Keratinocyte (primary cell): ENCODE data around the gene AATF. TPM values are rescaled to one million over a fixed set of nuclear protein-coding genes. Genes with fewer than 3 reads are reported as not detected.

Source experiments
- DNase-seq: peaks from one replicate; pipeline ENCODE4 v3.0.0-alpha.2; 2011; ENCODE audit warnings: low read depth, missing footprints, low spot score
- FAIRE-seq: peaks from 2 replicates; lab custom pipeline; 2011; peaks lifted over from hg19 to GRCh38; lab: Jason Lieb, UNC
- H2AFZ ChIP-seq: 2 replicates; pipeline ENCODE4 v1.6.0; 2012; ENCODE audit warnings: low read length, control low read depth, inconsistent platforms; ENCODE audit not compliant: control insufficient read depth
- H3K27ac ChIP-seq: 2 replicates; pipeline ENCODE4 v1.5.1; 2011; ENCODE audit warnings: low read length; ENCODE audit not compliant: control insufficient read depth, insufficient read depth
- H3K27me3 ChIP-seq: 3 replicates; pipeline ENCODE4 v1.6.0; 2011; ENCODE audit warnings: low read length; ENCODE audit not compliant: control insufficient read depth, insufficient read depth; ENCODE audit errors: extremely low read depth
- H3K36me3 ChIP-seq, 2 experiments: 2 replicates in 1 of 2; 3 replicates in 1 of 2; pipeline ENCODE4 v1.5.1; 2011; ENCODE audit warnings: low read length in 2 of 2, mild to moderate bottlenecking in 1 of 2; ENCODE audit not compliant: control insufficient read depth in 2 of 2, insufficient read depth in 2 of 2; ENCODE audit errors: extremely low read depth in 1 of 2
- H3K4me1 ChIP-seq: 3 replicates; pipeline ENCODE4 v1.5.1; 2011; ENCODE audit warnings: low read length; ENCODE audit not compliant: control insufficient read depth, insufficient read depth; ENCODE audit errors: extremely low read depth
- H3K4me2 ChIP-seq: 3 replicates; pipeline ENCODE4 v1.6.0; 2011; ENCODE audit warnings: low read depth, low read length; ENCODE audit not compliant: control insufficient read depth, insufficient read depth; ENCODE audit errors: extremely low read depth
- H3K4me3 ChIP-seq, 3 experiments: fragments of 200-600 bp in 1 of 3; sonication (generic) in 1 of 3; 2 replicates in 2 of 3; 3 replicates in 1 of 3; pipeline ENCODE4 v1.5.1; 2011 to 2016; ENCODE audit warnings: low read length in 3 of 3, mild to moderate bottlenecking in 3 of 3, control low read depth in 2 of 3, inconsistent platforms in 1 of 3, low read depth in 1 of 3, mixed read lengths in 1 of 3, mixed run types in 1 of 3, moderate library complexity in 1 of 3; ENCODE audit not compliant: control insufficient read depth in 2 of 3, insufficient read depth in 2 of 3; ENCODE audit errors: extremely low read depth in 1 of 3
- H3K79me2 ChIP-seq: 2 replicates; pipeline ENCODE4 v1.6.0; 2012; ENCODE audit warnings: low read length; ENCODE audit not compliant: control insufficient read depth, insufficient read depth
- H3K9ac ChIP-seq: 3 replicates; pipeline ENCODE4 v1.6.0; 2011; ENCODE audit warnings: low read length; ENCODE audit not compliant: control insufficient read depth, insufficient read depth; ENCODE audit errors: extremely low read depth
- H3K9me1 ChIP-seq: 3 replicates; pipeline ENCODE4 v1.6.0; 2011; ENCODE audit warnings: low read length; ENCODE audit not compliant: control insufficient read depth, insufficient read depth; ENCODE audit errors: extremely low read depth
- H3K9me3 ChIP-seq: 2 replicates; pipeline ENCODE4 v1.5.1; 2012; ENCODE audit warnings: low read depth, low read length; ENCODE audit not compliant: control insufficient read depth
- H4K20me1 ChIP-seq: 3 replicates; pipeline ENCODE4 v1.6.0; 2011; ENCODE audit warnings: low read length; ENCODE audit not compliant: control insufficient read depth, insufficient read depth; ENCODE audit errors: extremely low read depth
- CTCF ChIP-seq, 3 experiments: IDR thresholded peaks in 1 of 3; conservative IDR thresholded peaks in 1 of 3; optimal IDR thresholded peaks in 1 of 3; 2 replicates in 2 of 3; 3 replicates in 1 of 3; pipeline versions ENCODE3 to v1.5.1; 2011; ENCODE audit warnings: low read length in 3 of 3, mild to moderate bottlenecking in 3 of 3, moderate library complexity in 2 of 3, control low read depth in 1 of 3, inconsistent platforms in 1 of 3; ENCODE audit not compliant: insufficient read depth in 2 of 3; ENCODE audit errors: extremely low read depth in 1 of 3
- EZH2 ChIP-seq: IDR thresholded peaks from one replicate; pipeline ENCODE4 v1.6.1; 2012; ENCODE audit warnings: inconsistent platforms, mild to moderate bottlenecking, low read length, moderate library complexity
- dilution Hi-C: fragments of 300-500 bp; cut with MboI; formaldehyde crosslinking; loops from one replicate; pipeline ENCODE4 v1.7.0; 2020; ENCODE audit warnings: low sequenced_read_pairs; ENCODE audit not compliant: extremely low pct_ligation_motif_present
- polyA plus RNA-seq, 5 experiments: library from polyadenylated mRNA; depleted of rRNA in 3 of 5; stranded (reverse) in 3 of 5; stranded (forward) in 1 of 5; unstranded in 1 of 5; fragments of >200 nt; gene quantifications; 1 replicate in 1 of 5; 2 replicates in 3 of 5; 3 replicates in 1 of 5; pipeline versions ENCODE4 v1.2.1 to v1.2.3, GENCODE V29; 2011 to 2012; ENCODE audit warnings: missing spikeins in 2 of 5, low read depth in 1 of 5, low replicate concordance in 1 of 5

Gene AATF
- polyA plus RNA-seq, 1 donor (not counting 4 experiments of a cell fraction or from before 2014, with no cell fraction given) = 30.4 TPM

- no peak for FAIRE-seq
- Histone ChIP-seq H3K36me3 (peaks cover 4 to 9% of the 10 kb centered on the region in 2 experiments), H3K4me2 (no peak overlapping the region), H4K20me1 (no peaks in the 10 kb centered on the region), H3K79me2 (no peaks in the 10 kb centered on the region), H3K9me3 (no peaks in the 10 kb centered on the region), H3K27me3 (peaks cover 12% of the 10 kb centered on the region), H3K4me1 (no peaks in the 10 kb centered on the region), H3K9ac (no peak overlapping the region), H2AFZ (no peak overlapping the region), H3K27ac (no peak overlapping the region), H3K9me1 (no peaks in the 10 kb centered on the region), H3K4me3 (no peak overlapping the region)
- no peak for DNase-seq
- no peak for TF ChIP-seq EZH2
- no peak for TF ChIP-seq CTCF (optimal IDR thresholded peaks at IDR 0.05 in 1 of 3, IDR thresholded peaks at IDR 0.05 in 1 of 3, conservative IDR thresholded peaks at IDR 0.05 in 1 of 3; ENCODE audit: extremely low read depth in 1 of 3, insufficient read depth in 2 of 3, low read length in 3 of 3)
- dilution Hi-C loops = no loop called here
These were observed 112.2 kb downstream of the AATF start for GRCh38 chr17:37060928-37061327.

DNA sequence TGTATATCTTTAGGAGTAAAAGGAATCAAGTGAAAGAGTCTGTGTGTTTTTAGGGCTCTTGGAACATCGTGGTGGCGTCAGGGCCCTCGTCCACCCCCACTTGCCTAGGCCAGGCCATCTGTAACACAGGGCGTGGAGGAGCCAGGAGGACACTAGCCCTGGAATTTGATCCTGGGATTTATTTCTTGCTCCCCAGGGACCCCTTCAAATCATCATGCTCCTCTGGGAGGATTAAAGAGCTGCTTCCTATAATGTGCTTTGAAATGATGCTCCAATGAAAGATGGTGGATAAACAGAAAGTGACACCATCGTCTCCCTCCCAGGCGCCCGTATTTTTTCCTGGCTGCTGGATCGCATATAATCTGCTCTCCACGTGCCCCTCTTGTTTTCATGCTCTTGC lies 113.3 kb downstream of the AATF start:
- H3K79me2 ChIP-seq = no peaks in the 10 kb centered on the region
- H3K4me2 ChIP-seq = no peak overlapping the region
- no peaks in the 10 kb centered on the region for H3K9me1 ChIP-seq
- H3K9ac ChIP-seq = no peak overlapping the region
- peaks cover 16% of the 10 kb centered on the region for H3K27me3 ChIP-seq
- no peak overlapping the region for H3K27ac ChIP-seq
- no peaks in the 10 kb centered on the region for H3K9me3 ChIP-seq
- TF ChIP-seq CTCF (optimal IDR thresholded peaks at IDR 0.05 in 1 of 3, IDR thresholded peaks at IDR 0.05 in 1 of 3, conservative IDR thresholded peaks at IDR 0.05 in 1 of 3; ENCODE audit: extremely low read depth in 1 of 3, insufficient read depth in 2 of 3, low read length in 3 of 3) (no peak), EZH2 (no peak)
- no peak for FAIRE-seq
- no peak overlapping the region for H3K4me3 ChIP-seq
- dilution Hi-C loops = no loop called here
- no peaks in the 10 kb centered on the region for H3K4me1 ChIP-seq
- no peak overlapping the region for H2AFZ ChIP-seq
- H3K36me3 ChIP-seq = peaks cover 0 to under 1% of the 10 kb centered on the region in 2 experiments
- no peaks in the 10 kb centered on the region for H4K20me1 ChIP-seq
- no peak for DNase-seq
